ENCODE data around the gene KCNA5. TPM values are rescaled to one million over a fixed set of nuclear protein-coding genes. Genes with fewer than 3 reads are reported as not detected.

KCNA5 gene
- polyA plus RNA-seq, 3 donors: 0.34 to 1.0 (median 0.86) TPM

GRCh38 chr12:5022465-5023061, 21.1 kb upstream of the KCNA5 start:
- WGBS, 3 donors: 17 to 24% (median 22%) methylated on average over 12 of the region's 12 CpGs
- H3K27ac ChIP-seq (ENCODE audit: low read depth, low read length): no peak overlapping the region

- 83 to 91% (median 90%) methylated on average over 6 of the region's 6 CpGs for WGBS, 3 donors
- H3K27ac ChIP-seq (ENCODE audit: low read depth, low read length): no peak overlapping the region
Measured at GRCh38 chr12:5023842-5024241, 19.8 kb upstream of the KCNA5 start.

GRCh38 chr12:5026342-5026938, 17.2 kb upstream of the KCNA5 start:
- WGBS, 3 donors: 48 to 78% (median 72%) methylated on average over 4 of the region's 4 CpGs
- H3K27ac ChIP-seq (ENCODE audit: low read depth, low read length): no peak overlapping the region

- WGBS, 3 donors: 33 to 62% (median 59%) methylated on average over 4 of the region's 4 CpGs
Measured at GRCh38 chr12:5027046-5027821, 16.4 kb upstream of the KCNA5 start.

GRCh38 chr12:5030066-5030465, 13.6 kb upstream of the KCNA5 start:
- H3K27ac ChIP-seq (ENCODE audit: low read depth, low read length): no peak overlapping the region

More at GRCh38 chr12:5027046-5027821, 16.4 kb upstream of the KCNA5 start:
- H3K27ac ChIP-seq (ENCODE audit: low read depth, low read length): no peak overlapping the region

GRCh38 chr12:5031242-5031641, 12.4 kb upstream of the KCNA5 start:
- no peak overlapping the region for H3K27ac ChIP-seq (ENCODE audit: low read depth, low read length)
- WGBS, 3 donors: 73 to 93% (median 90%) methylated on average over 6 of the region's 6 CpGs

GRCh38 chr12:5031958-5032357, 11.7 kb upstream of the KCNA5 start:
- no peak overlapping the region for H3K27ac ChIP-seq (ENCODE audit: low read depth, low read length)
- 80 to 97% (median 90%) methylated on average over 3 of the region's 3 CpGs for WGBS, 3 donors

GRCh38 chr12:5032821-5033220, 10.9 kb upstream of the KCNA5 start:
- WGBS, 3 donors: 90 to 97% (median 94%) methylated on average over 11 of the region's 11 CpGs
- no peak overlapping the region for H3K27ac ChIP-seq (ENCODE audit: low read depth, low read length)

- 49 to 58% (median 52%) methylated on average over 1 of the region's 1 CpG for WGBS, 3 donors
- no peak overlapping the region for H3K27ac ChIP-seq (ENCODE audit: low read depth, low read length)
Measured at GRCh38 chr12:5033883-5034282, 9.8 kb upstream of the KCNA5 start.

GRCh38 chr12:5034603-5035002, 9.1 kb upstream of the KCNA5 start:
- 35 to 77% (median 74%) methylated on average over 5 of the region's 5 CpGs for WGBS, 3 donors

GRCh38 chr12:5035618-5036017, 8.1 kb upstream of the KCNA5 start:
- H3K27ac ChIP-seq (ENCODE audit: low read depth, low read length): no peak overlapping the region
- WGBS, 3 donors: 82 to 90% (median 83%) methylated on average over 6 of the region's 6 CpGs

More at GRCh38 chr12:5034603-5035002, 9.1 kb upstream of the KCNA5 start:
- no peak overlapping the region for H3K27ac ChIP-seq (ENCODE audit: low read depth, low read length)

GRCh38 chr12:5036031-5036430, 7.6 kb upstream of the KCNA5 start:
- 66 to 86% (median 80%) methylated on average over 7 of the region's 7 CpGs for WGBS, 3 donors
- H3K27ac ChIP-seq (ENCODE audit: low read depth, low read length): no peak overlapping the region

- 73 to 87% (median 84%) methylated on average over 9 of the region's 9 CpGs for WGBS, 3 donors
- H3K27ac ChIP-seq (ENCODE audit: low read depth, low read length): no peak overlapping the region
Measured at GRCh38 chr12:5037795-5038357, 5.8 kb upstream of the KCNA5 start.

GRCh38 chr12:5038781-5039311, 4.8 kb upstream of the KCNA5 start:
- WGBS, 3 donors: 24 to 33% (median 27%) methylated on average over 4 of the region's 4 CpGs
- H3K27ac ChIP-seq (ENCODE audit: low read depth, low read length): no peak overlapping the region

GRCh38 chr12:5039815-5040214, 3.9 kb upstream of the KCNA5 start:
- 61 to 75% (median 70%) methylated on average over 3 of the region's 3 CpGs for WGBS, 3 donors
- H3K27ac ChIP-seq (ENCODE audit: low read depth, low read length): no peak overlapping the region

GRCh38 chr12:5040368-5040767, 3.3 kb upstream of the KCNA5 start:
- 41 to 52% (median 43%) methylated on average over 5 of the region's 5 CpGs for WGBS, 3 donors
- H3K27ac ChIP-seq (ENCODE audit: low read depth, low read length): no peak overlapping the region

- H3K27ac ChIP-seq (ENCODE audit: low read depth, low read length): no peak overlapping the region
- WGBS, 3 donors: 40 to 58% (median 57%) methylated on average over 69 to 71 of the region's 71 CpGs
Measured at GRCh38 chr12:5044420-5045295, 979 bp downstream of the KCNA5 start.

- no peak overlapping the region for H3K27ac ChIP-seq (ENCODE audit: low read depth, low read length)
- WGBS, 3 donors: 39 to 73% (median 64%) methylated on average over 5 of the region's 5 CpGs
Measured at GRCh38 chr12:5047094-5047493, 3.4 kb downstream of the KCNA5 start.

Measured in adipose tissue (tissue), 3 donors.